HTR-8/SVneo (cell line): Measurements from ENCODE around the gene RPL9.
A peak's percentile ranks its signal among the peaks of the same experiment; 100 is the strongest.
"Not testable (repeated sequence)": the region's sequence is repeated elsewhere in the genome, so short reads cannot be mapped to it uniquely, and the experiment has no call there.

Experiments
- DNase-seq: peaks from one replicate; pipeline ENCODE4 v3.0.0; 2011; ENCODE audit warnings: low spot score, mixed read lengths; ENCODE audit not compliant: insufficient read length
- FAIRE-seq: peaks from 2 replicates; lab custom pipeline; 2011; peaks lifted over from hg19 to GRCh38; lab: Jason Lieb, UNC

The RPL9 gene

DNA sequence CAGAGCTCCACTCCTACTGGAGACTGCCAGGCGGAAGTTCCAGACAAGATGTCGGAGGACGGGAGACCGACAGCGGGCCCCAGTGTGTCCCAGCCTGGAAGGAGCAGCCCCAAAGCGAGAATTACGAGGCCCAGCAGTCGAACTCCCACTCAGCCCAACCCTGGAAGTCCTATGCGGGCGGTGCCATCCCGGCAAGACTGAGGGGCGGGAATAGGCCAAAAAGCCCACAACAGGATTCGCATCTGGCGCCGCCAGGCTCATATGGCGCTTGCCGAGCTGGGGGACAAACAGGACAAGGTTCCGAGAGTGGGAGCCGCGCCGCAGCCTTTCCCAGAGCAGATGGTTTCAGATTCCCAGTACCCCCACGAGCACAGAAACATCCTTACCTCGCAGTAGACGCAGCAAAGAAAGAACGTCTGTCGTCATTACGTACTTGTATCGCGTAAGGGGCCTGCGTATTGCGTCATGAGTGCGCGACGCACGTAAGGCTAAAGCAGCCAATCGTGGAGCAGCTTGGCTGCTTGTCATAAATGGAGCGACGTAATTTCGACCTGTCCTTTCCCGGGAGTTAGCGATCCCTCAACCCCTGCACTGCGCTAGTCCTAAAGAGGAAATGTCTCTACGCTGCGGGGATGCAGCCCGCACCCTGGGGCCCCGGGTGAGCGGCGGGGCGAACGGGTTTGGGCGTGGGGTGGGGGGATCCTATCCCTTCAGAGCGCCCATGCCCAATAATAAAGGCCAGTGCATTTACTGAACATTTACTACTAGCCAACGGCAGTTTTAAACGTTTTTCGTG is at the start of gene RPL9, which contains the start of gene LIAS:
Gene RPL9 (minus strand): TSS at position 418 of the 796 bp plus-strand sequence. CDS start 483 bp downstream, outside the sequence.
Gene LIAS (plus strand): TSS at position 552 of the 796 bp plus-strand sequence. CDS start 62 bp downstream, at position 614.
- peak; percentile 98 for FAIRE-seq

DNA sequence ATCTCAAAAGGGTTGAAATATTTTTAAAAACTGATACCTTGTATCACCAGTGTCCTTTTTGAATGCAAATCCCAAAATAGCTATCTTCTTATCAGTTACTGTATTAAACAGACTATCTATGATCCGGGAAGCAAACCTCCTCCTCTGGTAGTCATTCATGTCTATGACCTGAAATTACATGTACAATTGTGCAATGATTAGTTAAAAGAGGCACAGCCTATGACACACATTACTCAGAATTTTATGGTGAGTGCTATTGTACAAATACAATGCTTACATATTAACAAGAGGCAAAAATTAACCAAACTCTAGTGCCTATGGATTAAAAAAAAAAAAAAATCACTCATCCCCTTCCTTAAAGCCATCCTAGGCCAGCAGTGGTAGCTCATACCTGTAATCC is 46.9 kb upstream of the RPL9 start:
- FAIRE-seq (no peak), DNase-seq (no peak)

More for the DNA sequence above, at the start of gene RPL9, which contains the start of gene LIAS:
- peak; percentile 97 for DNase-seq

DNA sequence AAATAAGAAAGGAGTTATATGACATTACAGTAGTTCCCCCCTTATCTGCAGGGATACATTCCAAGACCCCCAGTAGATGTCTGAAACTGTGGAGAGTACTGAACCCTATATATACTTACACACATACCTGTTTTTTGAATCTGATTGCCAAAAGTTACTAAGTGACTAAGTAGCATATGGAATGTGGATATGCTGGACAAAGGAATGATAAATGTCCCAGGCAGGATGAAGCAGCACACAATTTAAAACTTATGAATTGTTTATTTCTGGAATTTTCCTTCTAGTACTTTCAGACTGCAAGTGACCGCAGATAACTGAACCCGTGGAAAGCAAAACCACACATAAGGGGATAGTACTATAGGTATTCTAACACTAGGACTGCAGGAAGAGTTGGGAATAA is 45.8 kb upstream of the RPL9 start:
- DNase-seq (no peak), FAIRE-seq (no peak)

DNA sequence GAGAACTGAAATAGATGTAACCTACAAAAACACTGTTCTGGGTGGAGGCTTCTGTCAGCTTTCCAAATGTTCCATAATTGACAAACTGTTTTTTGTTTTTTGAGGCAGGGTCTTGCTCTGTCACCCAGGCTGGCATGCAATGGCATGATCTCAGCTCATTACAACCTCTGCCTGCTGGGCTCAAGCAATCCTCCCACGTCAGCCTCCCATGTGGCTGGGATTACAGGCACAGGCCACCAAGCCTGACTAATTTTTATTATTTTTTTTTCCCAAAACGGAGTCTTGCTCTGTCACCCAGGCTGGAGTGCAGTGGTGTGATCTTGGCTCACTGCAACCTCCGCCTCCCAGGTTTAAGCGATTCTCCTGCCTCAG is 43.9 kb upstream of the RPL9 start:
- not testable (repeated sequence) for DNase-seq, FAIRE-seq

DNA sequence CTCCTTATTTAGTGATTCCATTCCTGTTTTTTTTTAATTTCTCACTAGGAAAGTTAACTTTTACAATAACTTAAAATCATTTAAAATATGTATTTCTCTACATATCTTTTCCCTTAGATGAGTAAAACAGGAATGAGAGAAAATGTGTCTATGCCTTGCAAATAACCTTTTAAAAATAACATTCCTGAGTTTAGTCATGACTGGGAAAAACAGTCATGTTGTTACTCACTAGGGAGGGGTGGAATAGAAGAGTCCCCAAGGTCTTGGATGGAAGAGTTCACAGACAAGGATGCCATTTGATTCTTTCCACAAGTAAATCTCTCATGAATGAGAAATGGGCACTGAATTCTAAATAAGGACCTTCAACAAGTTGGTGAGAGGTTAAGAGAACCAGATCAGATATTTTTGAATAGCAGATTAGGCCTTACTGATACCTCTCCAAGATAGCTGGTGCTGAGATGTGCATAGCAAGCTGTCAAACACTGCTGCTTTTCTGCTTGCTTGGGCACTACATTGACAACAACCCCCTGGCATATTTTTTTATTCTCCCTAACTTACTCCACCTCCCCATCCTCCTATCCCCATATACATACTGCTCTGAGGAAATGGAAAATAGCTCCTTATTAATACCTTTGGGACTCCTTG is 43.4 kb upstream of the RPL9 start:
- no peak for FAIRE-seq
- DNase-seq = no peak

DNA sequence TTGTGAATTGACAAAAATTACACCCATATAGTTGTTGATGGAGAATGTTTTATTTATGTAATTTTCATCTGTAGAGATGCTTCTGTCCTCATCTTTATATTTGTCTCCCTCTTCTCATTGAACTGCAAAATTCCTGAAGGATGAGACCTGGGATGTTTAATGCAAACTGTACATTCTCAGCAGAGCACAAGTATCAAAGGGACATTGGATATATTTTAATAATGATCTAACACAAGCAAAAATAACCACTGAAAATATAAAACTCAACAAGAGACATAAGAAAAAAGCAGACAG is 40.0 kb upstream of the RPL9 start:
- no peak for FAIRE-seq
- DNase-seq = no peak

DNA sequence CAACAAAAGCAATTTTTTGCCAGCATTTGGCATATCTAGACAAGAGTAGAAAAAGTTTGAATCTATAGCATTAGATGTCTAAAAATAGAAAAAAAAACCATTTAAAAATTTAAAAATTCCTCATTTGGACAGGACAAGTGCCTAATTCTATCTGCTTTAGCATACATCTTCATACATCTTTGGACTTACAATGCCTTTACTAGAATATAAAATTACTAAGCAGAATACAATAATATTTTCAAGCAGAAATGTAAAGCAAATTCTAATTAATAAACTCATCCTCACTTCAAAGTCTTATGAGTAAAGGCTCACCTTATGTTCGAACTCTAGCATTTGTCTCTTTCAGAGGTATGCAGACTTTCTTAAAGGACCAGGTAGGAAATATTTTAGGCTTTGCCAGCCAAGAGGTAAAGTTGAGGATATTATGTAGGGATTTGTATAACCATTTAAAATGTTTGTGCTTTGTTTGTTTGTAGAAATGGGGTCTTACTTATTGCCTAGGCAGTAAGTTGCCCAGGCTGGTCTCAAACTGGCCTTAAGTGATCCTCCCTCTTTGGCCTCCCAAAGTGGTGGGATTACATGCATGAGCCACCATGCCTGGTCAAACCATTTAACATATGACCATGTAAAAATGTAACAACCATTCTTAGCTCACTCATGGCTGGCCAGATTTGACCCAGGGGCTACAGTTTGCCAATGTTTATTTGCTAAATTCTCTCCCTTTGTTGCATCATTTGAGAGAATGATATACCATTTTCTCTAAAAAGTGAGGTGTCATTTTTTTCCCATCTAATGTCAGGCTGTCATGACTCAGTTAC is 39.4 kb upstream of the RPL9 start:
- DNase-seq = no peak
- no peak for FAIRE-seq

DNA sequence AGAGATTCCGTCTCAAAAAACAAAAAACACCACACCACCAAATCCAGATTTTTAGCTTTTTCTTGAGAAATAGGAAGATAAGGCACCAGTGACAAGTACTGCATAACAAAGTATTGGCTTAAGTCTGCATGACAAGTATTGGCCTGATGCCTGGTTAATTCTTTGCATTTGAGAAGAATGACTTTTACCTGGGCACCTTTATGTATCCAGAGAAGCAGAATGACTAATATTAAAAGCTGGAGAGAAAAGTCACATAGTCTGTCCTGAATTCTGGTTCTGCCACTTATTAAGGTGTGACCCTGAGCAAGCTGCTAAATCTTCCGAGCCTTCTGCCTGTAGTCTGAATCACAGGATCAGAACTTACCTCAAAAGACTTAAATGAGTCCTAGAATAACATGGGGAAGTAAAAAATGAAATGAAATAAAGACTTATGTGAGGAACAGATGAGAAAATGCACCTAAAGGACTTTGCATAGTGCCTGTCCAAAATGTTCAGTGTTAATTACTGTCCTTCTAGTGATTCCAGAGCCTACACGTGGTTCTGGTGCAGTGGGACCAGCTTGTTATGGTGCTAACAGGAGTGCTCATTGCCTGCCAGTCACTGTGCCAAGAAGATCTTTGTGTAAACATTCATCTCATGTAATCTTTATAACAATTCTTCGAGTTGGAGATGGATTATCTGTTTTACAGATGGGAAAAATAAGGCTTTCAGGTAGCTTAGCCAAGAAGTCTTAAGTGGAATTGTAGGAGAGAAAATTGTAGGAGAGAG is 36.9 kb upstream of the RPL9 start:
- no peak for DNase-seq
- no peak for FAIRE-seq

DNA sequence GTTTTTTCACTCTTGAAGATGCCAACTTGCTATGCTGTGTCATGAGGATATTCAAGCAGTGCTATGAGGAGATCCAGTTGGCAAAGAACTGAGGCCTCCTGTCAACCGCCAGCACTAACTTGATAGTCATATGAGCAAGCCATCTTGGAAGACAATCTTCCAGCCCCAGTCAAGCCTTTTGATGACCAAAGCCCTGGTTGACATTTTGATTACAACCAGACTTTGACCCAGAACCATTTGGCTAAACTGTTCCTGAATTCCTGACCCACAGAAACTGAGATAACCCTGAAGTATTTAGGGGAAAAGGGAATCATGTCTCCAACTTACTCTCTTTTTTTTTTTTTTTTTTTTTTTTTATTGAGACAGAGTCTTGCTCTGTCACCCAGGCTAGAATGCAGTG is 35.6 kb upstream of the RPL9 start:
- FAIRE-seq = no peak
- no peak for DNase-seq

DNA sequence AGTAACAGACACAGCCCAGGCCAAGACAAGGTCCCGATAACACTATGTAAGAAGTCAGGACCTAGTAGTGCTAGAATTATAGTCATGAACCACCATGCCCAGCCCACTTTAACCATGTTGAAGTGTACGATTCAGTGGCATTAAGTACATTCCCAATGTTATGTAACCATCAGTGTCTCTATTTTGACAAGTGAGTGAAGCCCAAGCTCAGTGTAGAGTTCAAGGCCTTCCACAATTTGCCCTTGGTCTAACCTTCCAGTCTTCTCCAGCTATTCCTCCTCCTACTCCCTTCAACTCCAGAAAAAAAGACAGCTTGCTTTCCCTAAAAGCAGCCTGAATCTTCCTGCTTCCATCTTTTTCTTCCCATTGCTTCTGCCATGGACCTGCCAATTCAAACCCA is 31.6 kb upstream of the RPL9 start:
- FAIRE-seq = no peak
- DNase-seq = no peak

DNA sequence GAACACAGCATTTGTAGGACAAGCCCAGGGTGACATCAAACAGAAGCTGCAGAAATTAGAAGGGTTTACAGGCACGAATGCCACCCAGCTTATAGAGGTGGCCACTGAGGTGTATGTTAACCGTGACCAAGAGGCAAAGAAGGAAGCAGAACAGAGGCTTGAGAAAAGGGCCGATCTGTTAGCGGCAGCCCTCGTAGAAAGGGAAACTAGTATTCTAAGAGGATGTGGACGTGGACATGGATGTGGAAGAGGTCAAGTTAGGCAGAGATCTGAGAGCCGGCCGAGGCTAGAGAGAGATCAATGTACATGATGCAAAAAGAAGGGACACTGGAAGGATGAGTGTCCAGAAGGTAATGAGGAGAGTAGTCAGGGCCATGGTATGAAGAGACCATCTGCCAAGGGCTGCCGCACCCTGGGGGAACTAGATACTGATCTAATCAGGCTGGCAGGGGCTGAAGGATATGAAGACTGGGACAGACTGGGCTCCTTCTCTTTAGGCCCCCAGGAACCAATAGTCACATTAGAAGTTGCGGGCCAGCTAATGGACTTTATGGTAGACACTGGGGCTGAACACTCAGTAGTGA is 27.6 kb upstream of the RPL9 start:
- DNase-seq = no peak
- no peak for FAIRE-seq

DNA sequence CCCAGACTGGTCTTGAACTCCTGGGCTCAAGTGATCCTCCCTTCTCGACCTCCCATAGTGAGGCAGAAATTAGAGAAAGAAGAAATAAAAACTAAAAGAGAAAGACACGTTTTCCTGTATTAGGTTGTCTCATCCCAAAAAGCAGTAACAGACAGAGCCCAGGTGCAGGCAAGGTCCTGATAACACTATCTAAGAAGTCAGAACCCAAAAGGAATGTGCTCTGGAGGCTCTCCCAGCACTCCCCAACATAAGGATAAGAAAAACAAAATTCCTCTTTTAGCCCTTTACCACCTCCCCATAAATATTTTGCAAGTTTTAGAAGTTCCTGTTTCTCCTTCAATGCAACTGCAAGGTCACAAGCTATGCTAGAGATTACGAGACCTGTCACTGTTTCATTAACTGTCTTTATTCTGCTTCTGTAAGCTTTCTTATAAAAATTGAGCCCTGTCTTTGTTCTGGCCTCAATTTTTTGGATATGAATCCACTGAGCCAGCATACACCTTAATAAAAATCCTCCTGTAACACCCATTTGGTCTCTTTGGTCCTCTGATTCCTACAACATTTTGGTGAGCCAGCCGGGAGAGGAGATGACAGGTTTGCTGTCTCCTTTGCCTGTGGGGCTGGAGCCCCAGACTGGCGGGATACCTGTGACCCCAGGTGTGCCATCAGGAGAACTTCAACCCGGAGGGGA is 26.0 kb upstream of the RPL9 start:
- FAIRE-seq (no peak), DNase-seq (no peak)

DNA sequence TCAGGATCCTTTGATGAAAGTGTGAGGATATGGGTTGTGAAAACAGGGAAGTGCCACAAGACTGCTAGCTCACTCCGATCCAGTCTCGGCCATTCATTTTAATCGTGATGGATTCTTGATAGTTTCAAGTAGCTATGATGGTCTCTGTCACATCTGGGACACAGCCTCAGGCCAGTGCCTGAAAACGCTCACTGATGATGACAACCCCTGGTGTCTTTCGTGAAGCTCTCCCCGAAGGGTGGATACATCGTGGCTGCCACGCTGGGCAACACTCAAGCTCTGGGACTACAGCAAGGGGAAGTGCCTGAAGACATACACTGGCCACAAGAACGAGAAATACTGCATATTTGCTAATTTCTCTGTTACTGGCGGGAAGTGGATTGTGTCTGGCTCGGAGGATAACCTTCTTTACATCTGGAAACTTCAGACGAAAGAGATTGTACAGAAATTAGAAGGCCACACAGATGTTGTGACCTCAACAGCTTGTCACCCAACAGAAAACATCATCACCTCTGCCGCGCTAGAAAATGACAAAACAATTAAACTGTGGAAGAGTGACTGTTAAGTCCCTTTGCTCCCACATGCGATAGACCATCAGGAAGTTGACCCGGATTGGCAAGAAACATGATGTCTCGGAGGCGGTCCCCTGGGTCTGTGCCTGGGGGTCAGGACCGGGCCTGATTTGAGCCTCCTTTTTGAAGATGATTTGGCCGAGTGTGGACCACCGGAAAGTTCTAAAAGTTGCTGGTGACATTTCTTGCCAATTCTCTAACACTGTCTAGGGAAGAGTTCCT is 22.4 kb upstream of the RPL9 start:
- FAIRE-seq = no peak

DNA sequence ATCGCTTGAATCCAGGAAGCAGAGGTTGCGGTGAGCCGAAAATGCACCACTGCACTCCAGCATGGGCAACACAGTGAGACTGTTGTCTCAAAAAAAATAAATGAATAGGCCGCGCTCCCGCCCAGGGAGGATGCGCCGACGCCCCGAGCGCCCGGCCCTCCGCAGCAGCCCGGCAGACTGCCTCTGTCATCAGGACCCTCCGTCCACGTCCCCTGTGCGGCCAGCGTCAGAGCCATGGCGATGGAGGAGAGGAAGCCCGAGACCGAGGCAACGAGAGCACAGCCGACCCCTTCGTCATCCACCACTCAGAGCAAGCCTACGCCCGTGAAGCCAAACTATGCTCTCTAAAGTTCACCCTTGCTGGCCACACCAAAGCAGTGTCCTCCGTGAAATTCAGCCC is 21.5 kb upstream of the RPL9 start:
- FAIRE-seq = no peak
- no peak for DNase-seq

More for the DNA sequence above, 22.4 kb upstream of the RPL9 start:
- DNase-seq = no peak

DNA sequence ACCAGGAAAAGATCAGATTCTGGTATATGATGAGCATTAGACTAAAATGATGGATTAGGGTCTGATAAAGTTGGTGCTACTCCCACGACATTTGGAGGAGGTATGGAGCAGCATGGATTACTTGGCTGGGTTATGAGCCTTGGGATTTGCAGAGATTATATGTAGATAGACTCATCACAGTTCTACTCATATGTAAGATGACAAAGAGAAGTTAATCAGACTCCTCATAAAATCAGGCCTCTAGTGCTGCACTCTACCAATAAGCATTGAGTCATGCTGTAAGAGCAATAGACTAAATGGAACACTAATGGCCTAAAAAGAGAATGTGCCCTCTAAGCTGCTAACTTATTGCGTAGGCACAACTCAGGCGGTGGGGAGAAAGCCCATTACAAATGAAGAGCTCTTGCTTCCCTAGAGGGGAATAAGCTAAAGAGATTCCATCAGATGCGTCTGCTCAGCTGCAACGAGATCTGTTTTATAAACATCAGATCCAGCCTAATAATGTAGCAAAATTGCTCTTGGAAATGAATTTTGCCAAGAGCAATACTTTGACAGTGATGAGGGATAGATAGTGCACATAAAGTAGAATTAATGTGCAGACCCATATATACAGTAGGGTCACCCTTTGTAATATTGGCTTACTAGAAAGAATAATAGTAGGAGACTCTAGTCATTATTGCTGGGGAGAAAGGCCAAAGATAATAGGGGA is 17.6 kb upstream of the RPL9 start:
- DNase-seq (no peak), FAIRE-seq (no peak)

DNA sequence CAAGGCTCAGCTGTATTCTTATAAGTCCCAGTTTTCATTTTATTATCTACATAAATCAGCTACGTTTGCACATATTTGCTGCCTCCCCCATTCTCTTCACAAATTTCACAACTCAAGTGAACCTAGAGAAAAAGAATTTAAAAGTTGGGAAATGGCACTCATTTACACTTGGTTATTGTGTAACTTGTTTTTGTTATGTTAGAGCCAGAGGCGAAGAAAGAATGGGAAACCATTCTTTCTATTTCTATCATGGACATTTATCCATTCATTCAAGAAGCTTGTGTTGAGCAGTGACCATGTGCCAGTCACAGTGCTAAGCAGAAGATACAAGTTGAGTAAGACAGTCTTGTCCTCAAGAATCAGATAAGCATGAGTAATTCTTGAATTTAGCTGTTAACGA is 13.7 kb upstream of the RPL9 start:
- no peak for FAIRE-seq
- DNase-seq = no peak

DNA sequence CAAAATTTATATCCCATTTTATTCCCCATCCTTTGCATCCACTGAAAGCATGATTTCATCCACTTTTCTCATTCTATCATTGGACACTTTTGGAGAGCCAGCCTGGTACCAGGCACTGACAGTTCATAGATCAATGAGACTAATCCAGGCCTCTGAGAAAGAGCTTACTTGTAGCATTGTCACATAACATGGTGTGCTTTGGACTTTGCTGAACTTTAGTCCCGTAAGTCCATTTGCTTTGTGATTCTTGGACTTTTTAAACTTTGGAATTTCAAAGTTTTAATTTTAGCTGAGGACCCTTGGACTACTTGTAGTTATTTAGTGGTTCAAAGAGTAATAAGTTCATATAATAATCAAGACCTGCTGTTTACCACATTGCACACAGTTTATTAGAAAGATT is 11.7 kb upstream of the RPL9 start:
- FAIRE-seq = no peak
- no peak for DNase-seq
